Measurements from ENCODE around the gene KANSL1L. TPM values are rescaled to one million over a fixed set of nuclear protein-coding genes. Genes with fewer than 3 reads are reported as not detected.

Gene KANSL1L
- total RNA-seq, 1 experiment from 2014 or later = 54.0 TPM

- Mint-ChIP-seq H3K36me3 (ENCODE audit: insufficient read depth, unreplicated experiment) (no peaks in the 10 kb centered on the region), H3K4me1 (ENCODE audit: low read depth, unreplicated experiment) (peaks cover 13% of the 10 kb centered on the region), H3K27ac (ENCODE audit: unreplicated experiment) (no peak overlapping the region), H3K9me3 (ENCODE audit: low read depth, unreplicated experiment) (no peaks in the 10 kb centered on the region), H3K4me3 (ENCODE audit: low read depth, unreplicated experiment) (no peak overlapping the region), H3K27me3 (ENCODE audit: unreplicated experiment) (no peaks in the 10 kb centered on the region)
- no peak for DNase-seq
- intact Hi-C loops (cut with micrococcal nuclease; ENCODE audit: unreplicated experiment) = loop anchor here (1.0 to 2.0 kb wide), 4 partner anchors 95 to 421 kb away; no protein-coding TSS in a partner anchor
- CTCF ChIA-PET = interaction anchor here (0.8 to 1.9 kb wide), 3 partner anchors 219 to 422 kb away, joined by 3 to 5 read pairs (median 3); no protein-coding TSS in a partner anchor
- BruUV-seq (replicated peaks) = no TSS peak
- TF ChIP-seq CTCF (IDR thresholded peaks at IDR 0.05; ENCODE audit: unreplicated experiment) = peak; percentile 64
Observed at GRCh38 chr2:209977386-209978239, 193.6 kb downstream of the KANSL1L start.

GRCh38 chr2:209976698-209977385 lies 194.4 kb downstream of the KANSL1L start:
- intact Hi-C loops (cut with micrococcal nuclease; ENCODE audit: unreplicated experiment) = loop anchor here (1.0 to 2.0 kb wide), 4 partner anchors 96 to 422 kb away; no protein-coding TSS in a partner anchor
- no TSS peak for BruUV-seq (replicated peaks)
- DNase-seq = no peak
- Mint-ChIP-seq H3K27ac (ENCODE audit: unreplicated experiment) (no peak overlapping the region), H3K36me3 (ENCODE audit: insufficient read depth, unreplicated experiment) (no peaks in the 10 kb centered on the region), H3K4me3 (ENCODE audit: low read depth, unreplicated experiment) (no peak overlapping the region), H3K4me1 (ENCODE audit: low read depth, unreplicated experiment) (peaks cover 13% of the 10 kb centered on the region), H3K27me3 (ENCODE audit: unreplicated experiment) (no peaks in the 10 kb centered on the region), H3K9me3 (ENCODE audit: low read depth, unreplicated experiment) (no peaks in the 10 kb centered on the region)
- TF ChIP-seq CTCF (IDR thresholded peaks at IDR 0.05; ENCODE audit: unreplicated experiment) = no peak
- CTCF ChIA-PET = interaction anchor here (1.9 kb wide), 1 partner anchor 222 kb away, joined by 5 read pairs; no protein-coding TSS in a partner anchor

- H3K27me3 Mint-ChIP-seq (ENCODE audit: unreplicated experiment) = no peaks in the 10 kb centered on the region
- no peak overlapping the region for H3K4me3 Mint-ChIP-seq (ENCODE audit: low read depth, unreplicated experiment)
- no peaks in the 10 kb centered on the region for H3K9me3 Mint-ChIP-seq (ENCODE audit: low read depth, unreplicated experiment)
- intact Hi-C loops (cut with micrococcal nuclease; ENCODE audit: unreplicated experiment) = no loop called here
- no TSS peak for BruUV-seq (replicated peaks)
- H3K4me1 Mint-ChIP-seq (ENCODE audit: low read depth, unreplicated experiment) = no peaks in the 10 kb centered on the region
- no peak overlapping the region for H3K27ac Mint-ChIP-seq (ENCODE audit: unreplicated experiment)
- CTCF ChIA-PET = no interaction called here
- no peak for DNase-seq
- TF ChIP-seq CTCF (IDR thresholded peaks at IDR 0.05; ENCODE audit: unreplicated experiment) = no peak
- H3K36me3 Mint-ChIP-seq (ENCODE audit: insufficient read depth, unreplicated experiment) = no peaks in the 10 kb centered on the region
Observed at GRCh38 chr2:209974576-209974975, 196.6 kb downstream of the KANSL1L start.

- Mint-ChIP-seq H3K27me3 (ENCODE audit: unreplicated experiment) (no peaks in the 10 kb centered on the region), H3K4me3 (ENCODE audit: low read depth, unreplicated experiment) (no peak overlapping the region), H3K4me1 (ENCODE audit: low read depth, unreplicated experiment) (no peaks in the 10 kb centered on the region), H3K36me3 (ENCODE audit: insufficient read depth, unreplicated experiment) (no peaks in the 10 kb centered on the region), H3K9me3 (ENCODE audit: low read depth, unreplicated experiment) (no peaks in the 10 kb centered on the region), H3K27ac (ENCODE audit: unreplicated experiment) (no peak overlapping the region)
- CTCF ChIA-PET = no interaction called here
- TF ChIP-seq CTCF (IDR thresholded peaks at IDR 0.05; ENCODE audit: unreplicated experiment) = no peak
- intact Hi-C loops (cut with micrococcal nuclease; ENCODE audit: unreplicated experiment) = no loop called here
- no peak for DNase-seq
- no TSS peak for BruUV-seq (replicated peaks)
Observed at GRCh38 chr2:209973328-209973727, 197.9 kb downstream of the KANSL1L start.

Other genes starting within 250 kb of the KANSL1L start
- 84.7 and 94.9 TPM in 2 replicates for gene RPE, start 168.8 kb downstream of the KANSL1L start, total RNA-seq (2022)
- gene ACADL, start 54.0 kb upstream of the KANSL1L start, total RNA-seq (2022) = 1.0 and 1.3 TPM in 2 replicates
- not detected in 2 replicates for gene MYL1, start 143.8 kb upstream of the KANSL1L start, total RNA-seq (2022)